ENCODE results near the gene SYNJ2. TPM values are rescaled to one million over a fixed set of nuclear protein-coding genes. Genes with fewer than 3 reads are reported as not detected.

Gene SYNJ2
- polyA plus RNA-seq, 1 donor from 2014 or later, result 0.12 TPM

- Histone ChIP-seq H3K27ac (ENCODE audit: low read length) (no peak overlapping the region), H4K20me1 (ENCODE audit: insufficient read depth) (no peaks in the 10 kb centered on the region), H3K4me2 (ENCODE audit: low read length) (no peak overlapping the region), H3K36me3 (ENCODE audit: insufficient read depth, low read length) (no peaks in the 10 kb centered on the region), H3K9me3 (ENCODE audit: low read length) (no peaks in the 10 kb centered on the region), H3K9me2 (ENCODE audit: insufficient read depth, low read length) (no peaks in the 10 kb centered on the region), H3K27me3 (ENCODE audit: insufficient read depth, low read depth, low read length) (peaks cover 20% of the 10 kb centered on the region), H3F3A (ENCODE audit: insufficient read depth, low read length, poor library complexity, severe bottlenecking) (no peaks in the 10 kb centered on the region), H2AFZ (ENCODE audit: low read depth, low read length) (no peak overlapping the region), H3K4me3 (ENCODE audit: low read length) (no peak overlapping the region), H3K9ac (ENCODE audit: low read length) (no peak overlapping the region), H3K79me2 (replicated peaks; ENCODE audit: insufficient read depth, low read length) (no peaks in the 10 kb centered on the region)
- no peak for TF ChIP-seq TAF1 (IDR thresholded peaks at IDR 0.05; ENCODE audit: low read depth)
- TF ChIP-seq MXI1 (conservative IDR thresholded peaks at IDR 0.05; ENCODE audit: poor library complexity, severe bottlenecking), result no peak
- no peak for TF ChIP-seq EP300 (conservative IDR thresholded peaks at IDR 0.05; ENCODE audit: poor library complexity, severe bottlenecking)
- TF ChIP-seq REST (IDR thresholded peaks at IDR 0.05; ENCODE audit: borderline replicate concordance), result no peak
- no peak for TF ChIP-seq CTCF (IDR thresholded peaks at IDR 0.05; ENCODE audit: poor library complexity, severe bottlenecking)
- TF ChIP-seq EZH2 (IDR thresholded peaks at IDR 0.05; ENCODE audit: borderline replicate concordance, insufficient read depth, low read length, poor library complexity, severe bottlenecking), result no peak
- no peak for TF ChIP-seq SMC3 (conservative IDR thresholded peaks at IDR 0.05; ENCODE audit: poor library complexity)
- TF ChIP-seq RAD21 (conservative IDR thresholded peaks at IDR 0.05), result no peak
- TF ChIP-seq POLR2AphosphoS5 (IDR thresholded peaks at IDR 0.05), result no peak
These were observed 4.4 kb upstream of the SYNJ2 start for GRCh38 chr6:157977176-157977804.

GRCh38 chr6:157978021-157978783, 3.5 kb upstream of the SYNJ2 start:
- H3K79me2 ChIP-seq (replicated peaks; ENCODE audit: insufficient read depth, low read length), result no peaks in the 10 kb centered on the region
- no peaks in the 10 kb centered on the region for H3K36me3 ChIP-seq (ENCODE audit: insufficient read depth, low read length)
- H3K4me3 ChIP-seq (ENCODE audit: low read length), result no peak overlapping the region
- no peak overlapping the region for H3K4me2 ChIP-seq (ENCODE audit: low read length)
- no peaks in the 10 kb centered on the region for H3F3A ChIP-seq (ENCODE audit: insufficient read depth, low read length, poor library complexity, severe bottlenecking)
- H3K27ac ChIP-seq (ENCODE audit: low read length), result no peak overlapping the region
- no peak overlapping the region for H3K9ac ChIP-seq (ENCODE audit: low read length)
- TF ChIP-seq SMC3 (conservative IDR thresholded peaks at IDR 0.05; ENCODE audit: poor library complexity) (no peak), MXI1 (conservative IDR thresholded peaks at IDR 0.05; ENCODE audit: poor library complexity, severe bottlenecking) (no peak)
- H3K9me2 ChIP-seq (ENCODE audit: insufficient read depth, low read length), result no peaks in the 10 kb centered on the region
- H3K27me3 ChIP-seq (ENCODE audit: insufficient read depth, low read depth, low read length), result peaks cover 29% of the 10 kb centered on the region
- H2AFZ ChIP-seq (ENCODE audit: low read depth, low read length), result no peak overlapping the region
- H4K20me1 ChIP-seq (ENCODE audit: insufficient read depth), result no peaks in the 10 kb centered on the region
- H3K9me3 ChIP-seq (ENCODE audit: low read length), result no peaks in the 10 kb centered on the region

Measured in neural cell (in vitro differentiated cells).